Bone marrow (tissue), 2 donors: Measurements from ENCODE around the gene TCP11L2.
"Not testable (repeated sequence)": the region's sequence is repeated elsewhere in the genome, so short reads cannot be mapped to it uniquely, and the experiment has no call there.

Experiments
- DNase-seq, 2 donors: peaks; one replicate each; lab custom pipeline; 2025; lab: John Stamatoyannopoulos, UW

TCP11L2 gene

DNA sequence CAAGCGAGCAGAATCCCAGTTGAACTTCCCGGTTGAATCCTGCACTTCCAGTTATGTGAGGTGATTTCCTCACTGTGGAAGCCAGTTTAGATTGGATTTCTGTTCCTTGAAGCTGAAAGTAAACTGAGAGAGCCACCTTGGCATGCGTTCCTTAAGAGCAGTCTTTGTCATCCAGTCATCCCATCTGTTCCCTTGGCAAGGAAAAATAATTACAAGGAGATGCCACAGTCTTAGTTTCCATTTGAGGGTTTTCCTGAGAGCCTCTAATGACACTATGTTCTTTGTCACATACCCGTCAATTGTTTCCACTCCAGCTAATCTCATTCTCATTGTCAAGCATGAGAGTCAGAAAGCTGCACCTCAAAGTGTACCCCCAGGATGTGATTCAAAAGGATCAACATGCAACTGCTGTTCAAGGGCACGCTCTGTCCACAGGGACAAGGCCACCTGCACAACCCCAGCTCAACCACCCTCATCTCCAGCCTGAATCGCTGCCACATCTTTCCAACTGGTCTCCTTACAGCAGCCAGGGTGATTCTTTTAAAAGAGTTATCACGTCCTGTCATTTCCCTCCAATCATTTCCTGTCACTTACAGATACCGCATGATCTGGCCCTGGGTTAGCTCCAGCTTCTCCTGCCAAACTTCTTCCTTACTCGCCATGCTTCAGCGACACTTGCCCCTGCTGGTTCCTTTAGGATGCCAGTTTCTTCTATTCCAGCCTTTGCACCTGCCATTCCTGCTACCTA is 18.0 kb upstream of the TCP11L2 start:
- DNase-seq, result no peak

DNA sequence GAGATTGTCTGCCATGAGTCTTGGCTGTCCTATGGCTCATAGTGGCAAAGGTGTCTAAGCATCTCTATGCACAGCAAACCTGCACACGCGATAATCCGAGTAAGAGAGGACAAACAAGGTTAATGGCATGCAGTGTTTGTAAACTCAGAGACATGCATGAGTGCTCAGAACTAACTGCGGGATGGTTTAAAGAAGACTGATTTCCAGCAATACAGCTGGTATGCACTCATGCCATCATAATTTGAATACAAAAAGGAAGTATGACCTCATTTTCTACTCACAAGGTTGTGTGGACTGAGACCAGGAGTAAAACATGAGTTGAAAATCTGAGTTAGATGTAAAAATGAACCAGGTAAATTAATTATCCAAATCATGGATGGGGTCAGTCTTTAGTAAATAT is 16.6 kb upstream of the TCP11L2 start:
- no peak for DNase-seq

DNA sequence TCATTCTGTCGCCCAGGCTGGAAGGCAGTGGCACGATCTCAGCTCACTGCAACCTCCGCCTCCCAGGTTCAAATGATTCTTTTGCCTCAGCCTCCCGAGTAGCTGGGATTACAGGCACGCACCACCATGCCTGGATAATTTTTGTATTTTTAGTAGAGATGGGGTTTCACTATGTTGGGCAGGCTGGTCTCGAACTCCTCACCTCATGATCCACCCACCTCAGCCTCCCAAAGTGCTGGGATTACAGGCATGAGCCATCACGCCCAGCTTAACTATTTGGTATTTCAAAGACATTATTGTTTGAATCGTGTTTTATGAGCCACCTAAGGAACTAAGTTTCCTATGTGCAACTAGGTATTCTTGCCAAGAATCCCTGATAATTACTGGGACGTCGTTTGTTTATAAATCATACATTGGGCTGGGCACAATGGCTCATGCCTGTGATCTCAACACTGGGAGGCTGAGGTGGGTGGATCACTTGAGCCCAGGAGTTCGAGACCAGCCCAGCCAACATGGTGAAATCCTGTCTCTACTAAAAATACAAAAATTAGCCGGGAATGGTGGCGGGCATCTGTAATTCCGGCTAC is 15.9 kb upstream of the TCP11L2 start:
- not testable (repeated sequence) for DNase-seq

DNA sequence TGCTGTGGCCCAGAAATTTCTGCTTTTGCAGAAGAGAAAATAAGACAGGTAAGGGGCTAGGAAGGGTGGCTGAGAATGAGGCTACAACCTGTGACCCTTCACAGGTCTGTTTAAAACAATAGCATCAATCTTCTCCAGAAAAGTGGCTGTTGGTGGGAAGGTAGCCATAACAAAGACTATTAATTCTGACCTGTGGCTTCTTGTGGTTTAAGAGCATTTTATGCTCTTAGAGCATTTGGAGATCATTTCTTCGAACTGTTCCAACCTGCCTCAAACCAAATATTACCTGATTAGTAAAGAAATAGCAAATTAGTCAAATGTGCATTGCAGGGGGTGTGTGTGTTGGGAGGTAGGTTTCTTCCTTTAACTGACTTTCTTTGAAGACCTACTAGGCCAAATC is 15.2 kb upstream of the TCP11L2 start:
- DNase-seq, result no peak

DNA sequence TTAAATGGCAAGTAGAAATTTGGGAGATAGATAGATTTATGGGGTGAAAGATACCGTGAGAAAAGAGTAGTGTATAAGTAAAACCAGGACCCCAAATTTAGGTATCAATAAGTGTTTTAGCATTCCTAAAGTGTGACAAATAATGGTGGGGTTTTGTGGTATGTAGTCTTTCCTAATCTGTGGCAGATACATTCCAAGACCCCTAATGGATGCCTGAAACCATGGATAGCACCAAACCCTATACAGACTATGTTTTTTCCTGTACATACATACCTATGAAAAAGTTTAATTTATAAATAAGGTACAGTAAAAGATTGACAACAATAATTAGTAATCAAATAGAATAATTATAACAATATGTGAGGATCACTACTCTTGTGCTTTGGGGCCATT is 14.4 kb upstream of the TCP11L2 start:
- DNase-seq, result no peak

DNA sequence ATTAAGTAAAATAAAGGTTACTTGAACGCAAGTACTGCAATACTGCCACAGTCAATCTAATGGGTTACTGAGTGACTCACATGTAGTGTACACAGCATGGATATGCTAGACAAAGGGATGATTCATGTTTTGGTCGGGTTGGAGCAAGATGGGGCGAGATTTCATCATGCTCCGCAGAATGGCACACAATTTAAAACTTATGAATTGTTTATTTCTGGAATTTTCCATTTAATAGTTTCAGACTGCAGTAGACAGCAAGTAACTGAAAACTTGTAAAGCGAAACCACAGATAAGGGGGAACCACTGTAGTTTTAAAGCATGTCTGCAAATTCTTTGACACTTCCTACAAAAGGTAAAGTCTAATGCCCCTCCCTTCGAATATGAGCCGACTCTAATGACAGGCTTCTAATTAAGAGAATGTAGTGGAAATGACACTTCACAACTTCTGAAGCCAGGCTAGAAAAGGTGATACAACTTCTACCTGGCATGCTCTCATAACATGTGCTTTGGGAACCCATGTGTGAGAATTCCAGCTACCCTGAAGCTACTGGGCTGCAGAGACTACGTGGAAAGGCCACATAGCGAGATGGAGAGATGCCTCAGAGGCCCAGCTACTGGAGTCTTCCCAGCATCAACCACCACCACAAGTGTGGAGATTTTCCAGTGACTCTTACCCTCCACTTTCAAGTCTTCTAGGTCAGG is 13.9 kb upstream of the TCP11L2 start:
- DNase-seq, result no peak

DNA sequence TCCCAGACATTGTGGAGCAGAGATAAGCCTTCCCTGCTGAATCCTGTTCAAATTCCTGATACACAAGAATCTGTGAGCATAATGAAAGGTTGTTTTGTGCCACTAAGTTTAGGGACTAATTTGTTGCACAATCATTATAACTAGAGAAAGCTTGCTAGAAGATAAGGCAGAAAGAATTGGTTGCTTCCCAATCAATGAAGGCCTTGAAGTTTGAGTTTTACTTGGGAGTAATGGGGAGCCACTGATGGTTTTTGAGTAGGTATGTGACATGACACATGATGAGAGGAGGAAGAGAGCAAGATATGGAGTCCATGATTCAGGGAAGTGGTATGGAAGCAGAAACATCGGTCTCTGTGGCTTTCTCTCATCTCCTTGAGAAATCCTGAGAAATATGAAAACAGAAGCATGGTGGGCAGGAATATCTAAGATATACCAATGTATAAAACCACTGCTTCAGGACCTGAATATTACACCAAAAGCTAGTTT is 13.3 kb upstream of the TCP11L2 start:
- no peak for DNase-seq

DNA sequence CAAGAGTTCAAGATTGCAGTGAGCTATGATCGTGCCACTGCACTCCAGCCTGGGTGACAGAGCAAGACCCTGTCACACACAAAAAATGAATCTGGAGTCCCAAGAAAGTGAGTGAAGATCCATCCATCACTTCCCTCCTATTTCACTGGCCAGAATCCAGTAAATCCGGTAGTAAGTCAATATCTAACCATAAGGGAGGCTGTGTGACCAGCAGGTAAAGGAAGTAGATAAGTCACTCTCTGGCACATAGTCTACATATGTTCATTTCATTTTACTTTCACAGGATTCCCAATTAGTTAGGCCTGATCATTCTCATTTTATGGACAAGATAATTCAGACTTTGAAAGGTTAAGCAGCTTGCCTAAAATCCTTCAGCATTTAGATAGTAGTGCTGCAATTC is 11.9 kb upstream of the TCP11L2 start:
- DNase-seq, result no peak

DNA sequence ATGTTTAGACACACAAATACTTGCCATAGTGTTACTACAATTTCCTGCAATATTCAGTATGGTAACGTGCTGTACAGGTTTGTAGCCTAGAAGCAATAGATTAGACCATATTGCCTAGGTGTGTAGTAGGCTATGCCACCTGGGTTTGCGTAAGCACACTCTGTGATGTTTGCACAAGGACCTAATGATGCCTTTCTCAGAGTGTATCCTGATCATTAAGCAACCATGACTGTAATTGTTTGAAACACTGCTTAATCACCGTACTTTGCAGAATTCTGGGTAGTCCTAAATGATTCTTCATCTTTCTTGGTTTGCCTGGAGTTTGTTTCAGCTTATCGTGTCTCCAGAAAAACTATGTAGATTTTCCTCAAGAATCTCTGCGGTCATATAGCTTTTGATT is 11.2 kb upstream of the TCP11L2 start:
- DNase-seq, result no peak

DNA sequence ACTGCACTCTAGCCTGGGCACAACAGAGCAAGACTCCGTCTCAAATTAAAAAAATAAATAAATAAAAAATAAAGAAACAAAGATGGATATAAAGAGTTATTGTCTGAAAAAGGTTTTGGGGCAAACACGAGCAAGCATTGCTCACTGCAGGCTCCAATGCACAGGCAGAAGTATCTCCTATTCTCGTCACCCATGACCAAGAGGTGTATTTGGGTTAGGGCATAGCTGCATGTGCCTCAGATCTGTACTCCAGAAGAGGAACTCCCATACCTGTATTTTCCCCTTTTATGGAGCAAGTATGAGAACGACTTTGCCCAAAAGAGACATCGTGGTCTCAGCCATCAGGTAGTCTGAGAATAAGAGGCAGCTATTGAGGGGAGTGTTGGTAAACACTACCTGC is 10.2 kb upstream of the TCP11L2 start:
- DNase-seq, result no peak

DNA sequence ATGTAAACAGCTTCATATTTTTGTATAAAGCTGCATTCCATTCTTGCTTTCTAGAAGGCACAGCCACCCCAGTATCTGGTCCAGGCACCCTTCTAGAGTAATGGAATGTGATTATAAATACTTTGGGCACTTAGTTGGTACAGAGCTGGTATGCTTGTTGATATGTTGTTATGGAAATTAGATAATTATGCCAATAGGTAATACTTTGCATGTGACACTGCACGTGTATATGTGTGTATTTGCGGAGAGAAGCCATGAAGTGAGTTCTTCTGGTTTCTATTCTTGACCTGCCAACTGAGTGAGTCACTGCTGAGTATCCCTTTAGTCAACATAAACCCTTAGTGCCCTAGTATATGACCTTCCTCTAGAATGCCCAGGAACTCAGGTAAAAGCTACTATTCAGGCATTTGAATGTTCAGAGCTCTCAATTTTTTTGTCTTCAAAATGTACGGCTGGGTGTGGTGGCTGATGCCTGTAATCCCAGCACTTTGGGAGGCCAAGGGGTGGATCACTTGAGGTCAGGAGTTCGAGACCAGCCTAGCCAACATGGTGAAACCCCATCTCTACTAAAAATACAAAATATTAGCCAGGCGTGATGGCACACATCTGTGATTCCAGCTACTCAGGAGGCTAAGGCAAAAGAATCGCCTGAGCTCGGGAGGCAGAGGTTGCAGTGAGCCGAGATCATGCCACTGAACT is 6.2 kb upstream of the TCP11L2 start:
- no peak for DNase-seq

DNA sequence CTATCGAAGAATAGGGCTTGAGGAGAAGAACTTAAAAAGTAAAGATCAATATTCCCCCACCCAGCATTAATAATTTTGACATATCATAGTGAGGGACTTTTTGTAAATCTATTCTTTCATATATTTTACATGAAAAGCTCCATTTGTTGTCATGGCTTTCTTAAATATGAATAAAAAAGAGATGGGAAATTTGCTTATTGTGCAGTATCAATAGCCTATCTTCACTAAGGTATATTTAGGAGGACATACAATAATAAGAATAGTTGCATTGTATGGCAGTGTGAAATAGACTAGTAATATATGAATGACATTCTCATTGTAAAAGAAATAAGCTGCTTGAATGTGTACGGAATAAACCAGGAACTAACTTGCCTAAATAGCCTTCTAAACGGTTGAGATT is 5.5 kb upstream of the TCP11L2 start:
- no peak for DNase-seq

DNA sequence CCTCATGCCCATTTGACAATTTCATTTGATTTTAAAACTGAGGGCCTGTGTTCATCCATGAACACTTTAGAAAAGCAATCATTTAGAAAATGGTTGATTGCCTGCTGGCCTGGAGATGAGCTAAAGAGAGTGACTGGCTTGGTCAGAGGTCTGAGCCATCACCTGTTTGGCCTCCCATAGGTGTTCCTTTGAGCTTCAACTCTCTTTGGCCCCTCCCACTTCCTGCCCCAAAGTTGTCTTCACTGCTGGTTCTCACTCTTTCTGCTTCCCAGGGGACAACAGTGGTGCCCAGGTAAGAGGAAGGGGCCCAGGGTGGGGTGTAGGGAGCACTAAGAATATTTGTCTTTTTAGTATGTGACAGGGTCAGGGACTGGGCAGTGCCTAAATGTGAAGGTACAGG is 4.9 kb upstream of the TCP11L2 start:
- DNase-seq, result no peak

DNA sequence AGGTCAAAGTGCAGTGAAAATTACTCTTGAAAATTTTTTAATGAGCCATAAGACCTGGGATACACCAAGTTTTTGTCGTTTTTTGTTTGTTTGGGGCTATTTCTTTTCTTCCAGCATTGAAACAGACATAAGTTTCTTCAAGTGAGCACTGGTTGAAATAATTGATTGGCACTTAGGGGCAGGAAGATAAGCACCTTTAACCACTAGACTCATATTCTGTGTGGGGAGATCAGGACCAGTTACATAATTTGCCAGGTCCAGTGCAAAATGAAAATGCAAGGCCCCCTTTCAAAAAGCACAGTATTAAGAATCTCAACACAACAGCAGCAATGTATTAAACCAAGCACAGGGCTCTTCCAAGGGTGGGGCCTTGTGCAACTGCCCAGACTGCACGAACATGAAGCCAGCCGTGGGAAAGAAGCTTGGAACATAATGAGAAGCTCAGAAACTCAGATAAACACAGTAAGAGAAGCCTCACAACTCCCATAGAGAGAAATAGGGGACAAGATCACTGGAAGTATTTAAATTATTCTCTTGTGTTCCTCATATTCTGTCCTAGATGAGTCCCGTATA is 3.2 kb upstream of the TCP11L2 start:
- DNase-seq, result no peak

DNA sequence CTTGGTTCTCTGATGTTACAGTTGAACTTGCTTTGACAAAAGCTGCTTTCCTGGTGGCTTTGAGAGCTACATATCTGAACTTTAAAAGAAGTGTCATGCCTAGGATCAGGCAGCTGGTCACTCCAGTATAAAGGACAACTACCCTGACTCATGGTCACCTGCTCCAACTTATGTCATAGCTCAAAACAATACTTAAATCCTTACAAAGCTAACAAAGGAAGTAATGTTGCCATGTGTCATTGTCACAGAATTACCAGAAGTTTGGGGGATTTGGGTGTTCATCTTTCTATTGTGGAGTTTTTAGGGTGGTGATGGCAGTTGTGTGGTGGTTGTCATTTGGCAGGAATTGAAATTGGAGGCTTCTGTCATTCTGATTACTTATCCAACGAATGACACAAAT is 1.8 kb upstream of the TCP11L2 start:
- DNase-seq, result no peak

DNA sequence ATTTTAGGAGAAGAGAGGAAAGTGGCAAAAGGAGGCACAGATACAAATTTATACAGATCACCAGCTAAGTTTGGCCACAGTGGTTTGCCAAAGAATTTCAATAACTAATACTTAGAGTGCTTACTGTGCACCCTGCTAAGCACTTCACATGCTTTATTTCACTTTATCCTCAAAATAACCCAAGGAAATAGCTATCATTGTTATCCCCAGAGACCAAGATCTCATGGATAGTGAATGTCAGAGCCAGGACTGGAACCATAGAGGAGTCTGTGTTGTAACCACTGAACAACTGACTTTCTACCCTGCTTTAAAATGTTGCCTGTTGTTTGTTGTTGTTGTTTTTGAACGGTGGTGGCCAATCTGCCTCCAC is 1.3 kb upstream of the TCP11L2 start:
- no peak for DNase-seq

DNA sequence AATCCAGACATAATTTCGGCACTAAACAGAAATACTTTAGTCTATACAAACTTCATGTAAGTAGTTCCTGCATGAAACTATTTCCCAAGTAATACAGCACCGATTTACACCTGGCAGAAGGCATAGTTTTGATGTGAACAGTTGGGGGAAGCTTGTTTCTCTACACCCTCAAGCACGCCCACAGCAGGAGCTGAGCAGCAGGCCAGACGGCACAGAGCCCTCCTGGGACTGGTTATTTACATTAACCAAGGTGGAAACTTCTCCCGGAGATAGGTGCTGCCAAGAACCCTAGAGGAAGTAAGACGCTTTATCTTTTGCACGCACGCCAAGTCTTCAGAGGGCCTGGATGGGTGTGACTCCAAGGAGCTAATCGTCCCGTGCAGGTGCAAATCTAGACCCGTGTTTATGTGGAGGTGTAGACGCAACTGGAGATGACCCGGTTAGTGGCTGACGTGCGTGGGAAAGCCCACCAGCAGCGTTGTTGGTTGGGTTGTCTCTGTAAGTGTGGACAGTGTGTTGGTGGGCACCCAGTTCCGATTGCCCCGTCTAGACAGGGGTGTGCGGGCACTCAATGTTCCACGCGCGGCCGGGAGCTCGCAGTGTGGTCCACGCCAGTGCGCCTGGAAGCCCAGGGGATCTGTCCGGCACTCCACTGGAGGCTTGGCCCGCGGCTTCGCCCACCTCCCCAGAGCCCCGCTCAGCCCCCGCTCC is 767 bp upstream of the TCP11L2 start:
- DNase-seq, result peak; percentile 19 to 44

DNA sequence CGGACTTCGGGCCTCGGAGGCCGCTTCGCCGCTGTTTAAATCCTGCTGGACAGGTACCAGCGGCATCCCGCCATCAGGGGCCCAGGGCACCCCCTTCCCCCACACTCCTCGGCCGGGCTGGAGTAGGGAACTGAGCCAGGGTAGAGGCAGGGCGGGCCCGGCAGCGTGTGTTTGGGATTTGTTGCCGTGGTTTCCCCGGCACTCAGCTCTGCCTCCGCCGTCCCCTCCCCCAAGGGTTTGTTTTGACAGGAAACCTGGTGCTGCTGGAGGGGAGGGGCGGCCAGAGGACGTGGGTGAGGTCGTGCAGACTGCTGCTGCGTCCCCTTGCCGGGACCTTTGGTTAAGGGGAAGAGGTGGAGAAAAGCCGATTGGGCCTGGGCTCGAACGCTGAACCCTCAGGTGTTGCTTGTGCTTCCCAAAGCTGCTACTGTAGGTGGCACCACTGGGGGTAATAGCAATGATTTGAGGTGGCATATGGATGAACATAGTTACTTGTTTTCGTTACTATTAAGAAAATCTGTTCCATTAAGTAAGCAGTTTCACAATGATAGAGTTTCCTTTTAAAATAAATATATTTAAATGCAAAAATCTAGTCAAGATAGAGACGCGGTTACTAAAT is 778 bp downstream of the TCP11L2 start:
- peak; percentile 53 to 91 for DNase-seq

DNA sequence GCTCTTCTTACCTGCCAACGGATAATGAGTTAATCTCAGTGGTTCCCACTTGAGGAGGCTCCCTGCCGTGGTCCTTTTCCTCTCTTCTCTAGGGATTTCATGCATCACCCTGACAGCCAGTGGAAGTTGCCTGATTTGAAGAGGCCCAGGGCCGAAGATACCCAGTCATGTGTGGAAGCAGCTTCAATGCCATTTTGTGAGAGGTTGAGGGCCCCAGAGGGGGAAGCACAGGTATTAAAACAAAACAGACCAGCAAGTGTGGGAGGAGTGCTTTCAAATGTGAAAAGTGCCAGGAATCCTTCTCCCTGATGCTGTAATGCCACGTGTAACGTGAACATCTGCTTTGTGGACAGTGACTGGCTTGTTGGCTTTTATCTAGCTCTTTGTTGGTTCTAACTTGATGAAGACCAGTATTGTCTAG is 1.5 kb downstream of the TCP11L2 start:
- DNase-seq, result no peak

DNA sequence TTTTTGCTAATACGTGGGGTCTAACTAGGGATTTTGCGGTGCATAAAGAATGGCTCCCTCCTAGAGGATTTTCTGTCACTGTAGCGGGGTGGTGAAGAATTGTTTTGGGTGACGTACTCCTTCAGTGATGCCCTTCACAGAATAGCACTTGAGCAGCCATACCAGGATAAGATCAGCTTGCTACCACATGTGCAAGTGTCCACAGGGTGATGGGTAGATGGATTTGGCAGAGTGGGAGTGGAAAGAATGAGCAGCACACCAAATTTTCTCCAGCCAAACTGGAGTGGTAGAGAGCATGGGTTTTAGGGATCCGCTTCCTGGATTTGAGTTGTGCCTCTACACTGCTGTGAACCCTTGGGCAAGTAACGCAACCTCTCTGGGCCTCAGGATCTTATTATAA is 2.3 kb downstream of the TCP11L2 start:
- no peak for DNase-seq

DNA sequence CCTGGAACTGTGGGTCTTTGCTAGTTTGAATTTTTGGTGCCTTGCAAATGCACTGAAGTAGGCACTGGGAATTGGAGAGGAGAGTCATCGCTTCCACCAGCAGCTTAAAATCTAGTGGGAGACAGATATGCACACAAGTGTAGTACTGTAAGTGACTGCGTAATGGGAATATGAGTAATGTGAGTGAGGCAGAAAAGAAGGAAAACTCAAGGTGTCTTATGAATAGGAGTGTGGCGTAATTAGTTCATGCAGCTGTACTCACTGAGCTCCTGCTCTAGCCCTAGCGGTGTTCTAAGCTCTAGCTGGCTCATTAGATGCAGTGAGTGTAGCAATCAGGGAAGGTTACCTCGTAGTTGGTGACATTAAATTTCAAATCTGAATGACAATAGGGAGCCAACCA is 2.8 kb downstream of the TCP11L2 start:
- no peak for DNase-seq
